ENCODE data around the gene NSD2.

DNA sequence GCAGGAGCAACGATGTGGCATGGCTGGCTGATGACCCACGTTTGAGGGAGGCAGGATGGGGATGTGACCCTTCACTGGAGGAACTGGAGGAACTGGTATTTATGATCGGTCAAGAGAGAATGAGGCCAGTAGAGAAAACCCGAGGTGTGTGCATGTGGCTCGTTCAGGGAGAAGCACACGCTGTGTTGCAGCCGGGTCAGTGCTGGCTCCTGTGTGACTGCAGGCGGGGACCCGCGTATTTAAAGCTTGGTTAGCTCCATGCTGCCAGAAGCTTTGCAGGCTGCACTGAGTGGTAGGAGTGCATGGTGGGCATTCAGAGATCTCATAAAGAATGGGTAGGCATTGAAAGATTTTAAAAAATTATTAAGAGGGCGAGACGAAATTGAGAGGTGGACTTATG lies 85.4 kb downstream of the NSD2 start:
- TF ChIP-seq GABPA (IDR thresholded peaks at IDR 0.05; ENCODE audit: low read depth), result no peak
- TF ChIP-seq, protein P1, sequence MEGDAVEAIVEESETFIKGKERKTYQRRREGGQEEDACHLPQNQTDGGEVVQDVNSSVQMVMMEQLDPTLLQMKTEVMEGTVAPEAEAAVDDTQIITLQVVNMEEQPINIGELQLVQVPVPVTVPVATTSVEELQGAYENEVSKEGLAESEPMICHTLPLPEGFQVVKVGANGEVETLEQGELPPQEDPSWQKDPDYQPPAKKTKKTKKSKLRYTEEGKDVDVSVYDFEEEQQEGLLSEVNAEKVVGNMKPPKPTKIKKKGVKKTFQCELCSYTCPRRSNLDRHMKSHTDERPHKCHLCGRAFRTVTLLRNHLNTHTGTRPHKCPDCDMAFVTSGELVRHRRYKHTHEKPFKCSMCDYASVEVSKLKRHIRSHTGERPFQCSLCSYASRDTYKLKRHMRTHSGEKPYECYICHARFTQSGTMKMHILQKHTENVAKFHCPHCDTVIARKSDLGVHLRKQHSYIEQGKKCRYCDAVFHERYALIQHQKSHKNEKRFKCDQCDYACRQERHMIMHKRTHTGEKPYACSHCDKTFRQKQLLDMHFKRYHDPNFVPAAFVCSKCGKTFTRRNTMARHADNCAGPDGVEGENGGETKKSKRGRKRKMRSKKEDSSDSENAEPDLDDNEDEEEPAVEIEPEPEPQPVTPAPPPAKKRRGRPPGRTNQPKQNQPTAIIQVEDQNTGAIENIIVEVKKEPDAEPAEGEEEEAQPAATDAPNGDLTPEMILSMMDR (IDR thresholded peaks at IDR 0.05; ENCODE audit: insufficient read depth, low read length), result no peak
- no peak for TF ChIP-seq POLR2AphosphoS5 (IDR thresholded peaks at IDR 0.05; ENCODE audit: low read depth)
- TF ChIP-seq REST (IDR thresholded peaks at IDR 0.05; ENCODE audit: insufficient replicate concordance, low read depth), result no peak
- TF ChIP-seq SPI1 (IDR thresholded peaks at IDR 0.05; ENCODE audit: borderline replicate concordance, low read depth), result no peak
